Mucosa of descending colon (tissue), 3 donors: ENCODE data around the gene NEK10. TPM values are rescaled to one million over a fixed set of nuclear protein-coding genes. Genes with fewer than 3 reads are reported as not detected.
"Not testable (repeated sequence)": the region's sequence is repeated elsewhere in the genome, so short reads cannot be mapped to it uniquely, and the experiment has no call there.

ENCODE experiments used
- ATAC-seq: fragments of 200-7000 bp; cut with Tn5 transposase; one replicate; pipeline ENCODE4 v1.9.1; 2020; ENCODE audit warnings: mild to moderate bottlenecking, moderate library complexity
- DNase-seq, 3 donors: peaks; one replicate each; pipeline ENCODE4 v3.0.0-alpha.2; 2020
- H3K36me3 ChIP-seq: fragments of 200-600 bp; one replicate; pipeline ENCODE4 v1.8.0; 2021; ENCODE audit warnings: low read depth, mild to moderate bottlenecking
- H3K4me1 ChIP-seq: fragments of 200-600 bp; one replicate; pipeline ENCODE4 v1.8.0; 2021; ENCODE audit warnings: low read depth, mild to moderate bottlenecking
- H3K4me3 ChIP-seq: fragments of 200-600 bp; one replicate; pipeline ENCODE4 v1.8.0; 2021; ENCODE audit warnings: mild to moderate bottlenecking
- H3K9me3 ChIP-seq: fragments of 200-600 bp; one replicate; pipeline ENCODE4 v1.8.0; 2021; ENCODE audit warnings: mild to moderate bottlenecking
- intact Hi-C, 2 donors: fragments of 100-400 bp; cut with DNase I in 1 of 2; cut with micrococcal nuclease in 1 of 2; formaldehyde crosslinking; loops; one replicate each; pipeline versions ENCODE4 v1.11.0 to v1.11.1; 2022; cut with DNase I, micrococcal nuclease
- total RNA-seq, 3 donors: library from RNA; stranded (reverse); fragmentation: NEBNext Ultra II Directional in 2 of 3; extraction: Animal tissue kit (Norgen Biotek cat#: 25700) in 2 of 3; gene quantifications; one replicate each; pipeline versions ENCODE4 v1.2.1 to v1.2.4, GENCODE V29; 2021 to 2023
- TF ChIP-seq, protein P1 (sequence below): fragments of 200-600 bp; IDR thresholded peaks from one replicate; pipeline ENCODE4 v1.8.0; 2022; ENCODE audit warnings: antibody characterized with exemption, mild to moderate bottlenecking
- donor health status: DM: no; HTN: no; CAD: no; lungs with moderate emphysema.
- donor health status: DM: no; HTN: no; CAD: no.
- donor health status: DM: no; HTN: yes; CAD: no.

NEK10 gene
- total RNA-seq, 3 donors from 2014 or later = 1.1 to 6.5 (median 1.4) TPM

- Histone ChIP-seq H3K4me1 (no peaks in the 10 kb centered on the region), H3K9me3 (no peaks in the 10 kb centered on the region), H3K4me3 (no peak overlapping the region), H3K36me3 (no peaks in the 10 kb centered on the region)
- TF ChIP-seq, protein P1, sequence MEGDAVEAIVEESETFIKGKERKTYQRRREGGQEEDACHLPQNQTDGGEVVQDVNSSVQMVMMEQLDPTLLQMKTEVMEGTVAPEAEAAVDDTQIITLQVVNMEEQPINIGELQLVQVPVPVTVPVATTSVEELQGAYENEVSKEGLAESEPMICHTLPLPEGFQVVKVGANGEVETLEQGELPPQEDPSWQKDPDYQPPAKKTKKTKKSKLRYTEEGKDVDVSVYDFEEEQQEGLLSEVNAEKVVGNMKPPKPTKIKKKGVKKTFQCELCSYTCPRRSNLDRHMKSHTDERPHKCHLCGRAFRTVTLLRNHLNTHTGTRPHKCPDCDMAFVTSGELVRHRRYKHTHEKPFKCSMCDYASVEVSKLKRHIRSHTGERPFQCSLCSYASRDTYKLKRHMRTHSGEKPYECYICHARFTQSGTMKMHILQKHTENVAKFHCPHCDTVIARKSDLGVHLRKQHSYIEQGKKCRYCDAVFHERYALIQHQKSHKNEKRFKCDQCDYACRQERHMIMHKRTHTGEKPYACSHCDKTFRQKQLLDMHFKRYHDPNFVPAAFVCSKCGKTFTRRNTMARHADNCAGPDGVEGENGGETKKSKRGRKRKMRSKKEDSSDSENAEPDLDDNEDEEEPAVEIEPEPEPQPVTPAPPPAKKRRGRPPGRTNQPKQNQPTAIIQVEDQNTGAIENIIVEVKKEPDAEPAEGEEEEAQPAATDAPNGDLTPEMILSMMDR = no peak
- intact Hi-C loops = no loop called here
- DNase-seq (no peak), ATAC-seq (no peak)
These were observed 26.9 kb downstream of the NEK10 start for GRCh38 chr3:27342267-27342666.

- Histone ChIP-seq H3K4me1 (no peaks in the 10 kb centered on the region), H3K36me3 (no peaks in the 10 kb centered on the region), H3K9me3 (no peaks in the 10 kb centered on the region), H3K4me3 (no peak overlapping the region)
- TF ChIP-seq, protein P1 = no peak
- intact Hi-C loops = no loop called here
- ATAC-seq (peak; percentile 24), DNase-seq (no peak)
These were observed 28.6 kb downstream of the NEK10 start for GRCh38 chr3:27340534-27340933.

DNA sequence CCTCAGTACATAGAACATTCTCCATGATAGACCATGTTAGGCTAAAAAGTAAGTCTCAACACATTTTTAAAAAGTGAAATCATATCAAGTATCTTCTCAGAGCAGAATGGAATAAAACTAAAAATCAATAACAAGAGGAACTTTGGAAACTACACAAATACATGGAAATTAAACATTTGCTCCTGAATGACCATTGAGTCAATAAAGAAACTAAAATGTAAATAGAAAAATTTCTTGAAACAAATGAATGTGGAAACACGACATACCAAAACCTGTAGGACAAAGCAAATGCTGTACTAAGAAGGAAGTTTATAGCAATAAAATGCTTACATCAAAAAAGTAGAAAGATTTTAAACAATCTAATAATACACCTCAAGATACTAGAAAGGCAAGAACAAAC is 33.6 kb downstream of the NEK10 start:
- intact Hi-C loops = no loop called here
- Histone ChIP-seq H3K9me3 (no peaks in the 10 kb centered on the region), H3K36me3 (no peaks in the 10 kb centered on the region), H3K4me1 (no peaks in the 10 kb centered on the region), H3K4me3 (no peak overlapping the region)
- TF ChIP-seq, protein P1 = no peak
- DNase-seq (no peak), ATAC-seq (no peak)

GRCh38 chr3:27333843-27334242 is 35.3 kb downstream of the NEK10 start:
- no peaks in the 10 kb centered on the region for H3K9me3 ChIP-seq
- H3K4me3 ChIP-seq = no peak overlapping the region
- H3K4me1 ChIP-seq = no peaks in the 10 kb centered on the region
- intact Hi-C loops = no loop called here
- H3K36me3 ChIP-seq = no peaks in the 10 kb centered on the region
- no peak for ATAC-seq
- DNase-seq = no peak
- TF ChIP-seq, protein P1 = no peak

GRCh38 chr3:27328982-27329762 is 40.0 kb downstream of the NEK10 start:
- DNase-seq, intact Hi-C loops, H3K4me1 ChIP-seq, H3K36me3 ChIP-seq, ATAC-seq, H3K4me3 ChIP-seq, H3K9me3 ChIP-seq: not testable (repeated sequence)

DNA sequence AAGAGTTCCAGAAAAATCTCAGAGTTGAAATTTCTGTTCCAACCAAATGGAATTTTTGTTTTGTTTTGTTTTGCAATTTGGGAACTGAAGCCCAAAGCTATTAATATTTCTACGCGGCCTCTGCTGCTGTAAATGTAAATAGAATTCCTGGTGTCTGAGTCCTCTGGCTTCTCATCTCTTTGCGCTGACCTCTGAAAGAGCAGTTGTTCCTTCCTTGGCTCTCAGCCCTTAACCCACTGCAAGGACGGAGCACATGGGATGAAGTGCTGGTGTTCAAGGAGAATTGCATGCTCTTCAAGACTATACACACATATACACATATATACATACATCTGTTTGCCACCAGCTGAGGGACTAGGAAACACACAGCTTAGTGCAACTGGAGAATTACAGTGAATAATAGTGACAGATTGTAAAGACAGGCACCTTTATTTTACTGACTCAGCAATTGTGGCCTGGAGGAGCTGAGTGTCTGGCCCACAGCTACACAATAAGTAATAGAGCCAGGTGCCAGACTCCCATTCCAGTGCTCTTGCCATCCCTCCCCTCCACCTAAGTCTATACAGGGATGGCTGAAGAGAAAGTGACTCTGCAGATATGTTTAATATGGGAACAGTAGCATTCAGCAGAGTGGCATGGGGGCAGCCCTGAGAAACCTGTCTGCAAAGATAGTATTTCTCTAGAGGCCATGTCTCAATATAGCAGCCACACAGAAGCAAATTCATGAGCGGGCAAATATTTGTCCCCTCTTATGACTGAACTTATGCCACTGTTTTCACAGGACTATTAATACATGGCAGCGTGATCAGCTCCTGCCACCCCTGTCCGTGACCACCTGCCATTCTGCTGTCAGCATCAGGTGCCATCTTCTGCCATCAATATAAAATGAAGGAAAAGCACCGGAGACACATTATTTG is 42.3 kb downstream of the NEK10 start:
- peak; percentile 45 for ATAC-seq
- H3K36me3 ChIP-seq = no peaks in the 10 kb centered on the region
- DNase-seq = no peak

More for the DNA sequence above, 42.3 kb downstream of the NEK10 start:
- Histone ChIP-seq H3K9me3 (no peaks in the 10 kb centered on the region), H3K4me1 (no peaks in the 10 kb centered on the region), H3K4me3 (no peak overlapping the region)
- intact Hi-C loops = no loop called here
- TF ChIP-seq, protein P1 = no peak
